Ishikawa (cell line): Measurements from ENCODE around the gene HMGN4.

Experiments used
- CEBPB ChIP-seq: IDR thresholded peaks from 2 replicates; pipeline ENCODE4 v1.6.1; 2012
- CREB1 ChIP-seq: IDR thresholded peaks from 2 replicates; pipeline ENCODE4 v1.6.1; 2012; ENCODE audit warnings: low read depth
- EGR1 ChIP-seq: IDR thresholded peaks from 2 replicates; pipeline ENCODE4 v1.6.1; 2012
- EP300 ChIP-seq: IDR thresholded peaks from 2 replicates; pipeline ENCODE4 v1.6.1; 2012; ENCODE audit warnings: borderline replicate concordance
- FOXM1 ChIP-seq: IDR thresholded peaks from 2 replicates; pipeline ENCODE4 v1.6.1; 2012; ENCODE audit warnings: low read depth, borderline replicate concordance
- MAX ChIP-seq: IDR thresholded peaks from 2 replicates; pipeline ENCODE4 v1.6.1; 2012
- NFIC ChIP-seq: IDR thresholded peaks from 2 replicates; pipeline ENCODE4 v1.6.1; 2012
- RAD21 ChIP-seq: IDR thresholded peaks from 2 replicates; pipeline ENCODE4 v1.6.1; 2012; ENCODE audit warnings: low read depth
- REST ChIP-seq: IDR thresholded peaks from 2 replicates; pipeline ENCODE4 v1.6.1; 2012; ENCODE audit warnings: low read depth, mild to moderate bottlenecking
- TAF1 ChIP-seq: IDR thresholded peaks from 2 replicates; pipeline ENCODE4 v1.6.1; 2012; ENCODE audit warnings: low read depth, mild to moderate bottlenecking
- TCF12 ChIP-seq: IDR thresholded peaks from 2 replicates; pipeline ENCODE4 v1.6.1; 2012; ENCODE audit warnings: low read depth
- TEAD4 ChIP-seq: IDR thresholded peaks from 2 replicates; pipeline ENCODE4 v1.6.1; 2012
- USF1 ChIP-seq: IDR thresholded peaks from 2 replicates; pipeline ENCODE4 v1.6.1; 2012
- YY1 ChIP-seq: IDR thresholded peaks from 2 replicates; pipeline ENCODE4 v1.6.1; 2012; ENCODE audit warnings: low read depth
- ZBTB7A ChIP-seq: IDR thresholded peaks from 2 replicates; pipeline ENCODE4 v1.6.1; 2012; ENCODE audit warnings: low read depth

HMGN4 gene

GRCh38 chr6:26593278-26594130 lies 55.3 kb downstream of the HMGN4 start:
- TF ChIP-seq ZBTB7A (no peak), MAX (no peak), FOXM1 (no peak), CREB1 (no peak)

- TF ChIP-seq MAX: no peak
- TF ChIP-seq REST: no peak
- TF ChIP-seq FOXM1: no peak
- TF ChIP-seq USF1: no peak
- no peak for TF ChIP-seq YY1
- no peak for TF ChIP-seq RAD21
Measured at GRCh38 chr6:26594131-26594498, 55.9 kb downstream of the HMGN4 start.

GRCh38 chr6:26594730-26595632 lies 56.8 kb downstream of the HMGN4 start:
- no peak for TF ChIP-seq REST
- TF ChIP-seq RAD21: no peak
- peak; percentile 24; the same call in 1 of the 2 replicates for TF ChIP-seq TEAD4
- no peak for TF ChIP-seq TCF12

- TF ChIP-seq ZBTB7A: peak; percentile 93
- no peak for TF ChIP-seq NFIC
- no peak for TF ChIP-seq TEAD4
- TF ChIP-seq FOXM1: 0 out of 2 replicates have a peak, but pooled peaks have one; percentile 5
- peak; percentile 67 for TF ChIP-seq RAD21
- TF ChIP-seq CEBPB: no peak
- TF ChIP-seq USF1: no peak
- TF ChIP-seq TCF12: no peak; the same call in 1 of the 2 replicates
- no peak for TF ChIP-seq MAX
- no peak for TF ChIP-seq EP300
- TF ChIP-seq YY1: 0 out of 2 replicates have a peak, but pooled peaks have one; percentile 25
- TF ChIP-seq EGR1: no peak
- no peak for TF ChIP-seq TAF1
Measured at GRCh38 chr6:26595669-26596269, 57.6 kb downstream of the HMGN4 start.
